Measurements from ENCODE around the gene IGFBPL1. TPM values are rescaled to one million over a fixed set of nuclear protein-coding genes. Genes with fewer than 3 reads are reported as not detected.
"Not testable (repeated sequence)": the region's sequence is repeated elsewhere in the genome, so short reads cannot be mapped to it uniquely, and the experiment has no call there.

The IGFBPL1 gene
- total and polyA plus RNA-seq, 10 donors = not detected

- WGBS, 5 donors = 79 to 88% (median 81%) methylated on average over 7 to 8 of the region's 8 CpGs
- H3K36me3 ChIP-seq = no peaks in the 10 kb centered on the region
- intact Hi-C loops (cut with DNase I; ENCODE audit: low total_unique reads) = no loop called here
- peaks cover 0 to 6% (median 0%) of the 10 kb centered on the region in 7 donors for H3K27me3 ChIP-seq (replicated peaks in 1 of 7)
- H3K4me1 ChIP-seq = no peaks in the 10 kb centered on the region
- H3K27ac ChIP-seq = no peak overlapping the region
- no peak for DNase-seq
- TF ChIP-seq, protein P1, sequence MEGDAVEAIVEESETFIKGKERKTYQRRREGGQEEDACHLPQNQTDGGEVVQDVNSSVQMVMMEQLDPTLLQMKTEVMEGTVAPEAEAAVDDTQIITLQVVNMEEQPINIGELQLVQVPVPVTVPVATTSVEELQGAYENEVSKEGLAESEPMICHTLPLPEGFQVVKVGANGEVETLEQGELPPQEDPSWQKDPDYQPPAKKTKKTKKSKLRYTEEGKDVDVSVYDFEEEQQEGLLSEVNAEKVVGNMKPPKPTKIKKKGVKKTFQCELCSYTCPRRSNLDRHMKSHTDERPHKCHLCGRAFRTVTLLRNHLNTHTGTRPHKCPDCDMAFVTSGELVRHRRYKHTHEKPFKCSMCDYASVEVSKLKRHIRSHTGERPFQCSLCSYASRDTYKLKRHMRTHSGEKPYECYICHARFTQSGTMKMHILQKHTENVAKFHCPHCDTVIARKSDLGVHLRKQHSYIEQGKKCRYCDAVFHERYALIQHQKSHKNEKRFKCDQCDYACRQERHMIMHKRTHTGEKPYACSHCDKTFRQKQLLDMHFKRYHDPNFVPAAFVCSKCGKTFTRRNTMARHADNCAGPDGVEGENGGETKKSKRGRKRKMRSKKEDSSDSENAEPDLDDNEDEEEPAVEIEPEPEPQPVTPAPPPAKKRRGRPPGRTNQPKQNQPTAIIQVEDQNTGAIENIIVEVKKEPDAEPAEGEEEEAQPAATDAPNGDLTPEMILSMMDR (IDR thresholded peaks at IDR 0.05 in 8 of 11, conservative IDR thresholded peaks at IDR 0.05 in 3 of 11) = no peak
- no peak for TF ChIP-seq POLR2AphosphoS5 (IDR thresholded peaks at IDR 0.05)
- H3K4me3 ChIP-seq = no peak overlapping the region
- peaks cover 0 to 16% (median 3%) of the 10 kb centered on the region in 8 donors for H3K9me3 ChIP-seq
These were observed 42.1 kb downstream of the IGFBPL1 start for GRCh38 chr9:38382141-38382540.

- intact Hi-C loops (cut with DNase I; ENCODE audit: low total_unique reads) = no loop called here
- H3K4me3 ChIP-seq = no peak overlapping the region
- no peaks in the 10 kb centered on the region for H3K4me1 ChIP-seq
- TF ChIP-seq, protein P1 (IDR thresholded peaks at IDR 0.05 in 8 of 11, conservative IDR thresholded peaks at IDR 0.05 in 3 of 11) = no peak
- TF ChIP-seq POLR2A (IDR thresholded peaks at IDR 0.05) (no peak), POLR2AphosphoS5 (IDR thresholded peaks at IDR 0.05) (no peak)
- 69 to 82% (median 80%) methylated on average over 7 to 8 of the region's 8 CpGs for WGBS, 5 donors
- DNase-seq = no peak
- peaks cover 0 to 7% (median 0%) of the 10 kb centered on the region in 7 donors for H3K27me3 ChIP-seq (replicated peaks in 1 of 7)
- no peak overlapping the region for H3K27ac ChIP-seq
- H3K9me3 ChIP-seq = peaks cover 0 to 16% (median 3%) of the 10 kb centered on the region in 8 donors
- no peaks in the 10 kb centered on the region for H3K36me3 ChIP-seq
These were observed 43.3 kb downstream of the IGFBPL1 start for GRCh38 chr9:38380872-38381534.

DNA sequence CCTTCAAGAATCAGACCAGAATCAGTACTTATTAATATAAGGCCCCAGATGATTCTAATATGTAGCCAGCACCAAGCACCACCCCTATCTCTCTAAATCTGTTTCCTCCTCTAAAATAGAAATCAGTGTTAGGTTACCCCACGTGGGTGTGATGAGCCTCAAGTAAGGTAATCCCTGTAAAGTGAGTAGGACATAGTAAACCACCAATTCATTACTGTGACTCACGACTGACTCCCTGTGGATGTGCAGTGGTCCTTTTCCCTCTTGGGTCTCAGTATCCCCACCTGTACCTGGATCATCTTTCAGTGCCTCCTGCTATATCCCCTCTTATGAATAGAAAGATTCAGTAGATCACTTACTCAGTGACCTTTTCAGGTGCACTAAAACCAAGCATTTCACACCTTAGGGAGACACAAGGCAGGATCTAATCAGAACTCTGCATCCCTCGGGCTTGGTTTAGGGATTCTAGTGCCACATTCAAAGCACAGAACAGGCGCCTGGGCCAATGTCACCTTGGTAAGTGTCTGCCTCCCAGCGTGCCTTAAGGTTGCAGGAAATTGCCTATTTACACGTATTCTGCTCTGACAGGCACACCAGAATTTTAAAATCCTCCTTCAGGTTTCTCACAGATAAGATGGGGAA is 43.9 kb downstream of the IGFBPL1 start:
- 70 to 92% (median 78%) methylated on average over 6 of the region's 6 CpGs for WGBS, 5 donors
- no peaks in the 10 kb centered on the region for H3K4me1 ChIP-seq
- intact Hi-C loops (cut with DNase I; ENCODE audit: low total_unique reads) = no loop called here
- H3K27me3 ChIP-seq (replicated peaks in 1 of 7) = peaks cover 0 to 7% (median 0%) of the 10 kb centered on the region in 7 donors
- no peak overlapping the region for H3K4me3 ChIP-seq
- peaks cover 0 to 11% (median 2%) of the 10 kb centered on the region in 8 donors for H3K9me3 ChIP-seq
- DNase-seq = no peak
- no peaks in the 10 kb centered on the region for H3K36me3 ChIP-seq
- TF ChIP-seq POLR2AphosphoS5 (IDR thresholded peaks at IDR 0.05) = no peak
- TF ChIP-seq, protein P1 (IDR thresholded peaks at IDR 0.05 in 8 of 11, conservative IDR thresholded peaks at IDR 0.05 in 3 of 11) = no peak
- no peak for TF ChIP-seq POLR2A (IDR thresholded peaks at IDR 0.05)
- H3K27ac ChIP-seq = no peak overlapping the region

DNA sequence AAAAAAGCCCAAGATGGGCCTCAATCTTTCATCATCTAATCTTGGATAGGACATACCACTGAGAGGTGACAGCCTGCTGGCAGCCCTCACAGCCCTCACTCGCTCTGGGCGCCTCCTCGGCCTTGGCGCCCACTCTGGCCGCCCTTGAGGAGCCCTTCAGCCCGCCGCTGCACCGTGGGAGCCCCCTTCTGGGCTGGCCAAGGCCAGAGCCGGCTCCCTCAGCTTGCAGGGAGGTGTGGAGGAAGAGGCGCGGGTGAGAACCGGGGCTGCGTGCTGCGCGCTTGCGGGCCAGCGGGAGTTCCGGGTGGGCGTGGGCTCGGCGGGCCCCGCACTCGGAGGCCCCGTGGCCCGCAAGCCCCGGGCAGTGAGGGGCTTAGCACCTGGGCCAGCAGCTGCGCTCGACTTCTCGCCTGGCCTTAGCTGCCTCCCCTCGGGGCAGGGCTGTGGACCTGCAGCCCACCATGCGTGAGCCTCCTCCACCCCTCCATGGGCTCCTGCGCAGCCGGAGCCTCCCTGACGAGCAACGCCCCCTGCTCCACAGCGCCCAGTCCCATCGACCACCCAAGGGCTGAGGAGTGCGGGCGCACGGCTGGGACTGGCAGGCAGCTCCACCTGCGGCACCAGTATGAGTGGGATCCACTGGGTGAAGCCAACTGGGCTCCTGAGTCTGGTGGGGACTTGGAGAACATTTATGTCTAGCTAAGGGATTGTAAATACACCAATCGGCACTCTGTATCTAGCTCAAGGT is 46.7 kb downstream of the IGFBPL1 start:
- H3K36me3 ChIP-seq; H3K9me3 ChIP-seq; H3K4me1 ChIP-seq; H3K4me3 ChIP-seq; DNase-seq; intact Hi-C loops (cut with DNase I; ENCODE audit: low total_unique reads); H3K27me3 ChIP-seq (replicated peaks in 1 of 7): not testable (repeated sequence)
- peak overlapping the region in 3 of 8 donors; percentile 10 to 55 (median 35) for H3K27ac ChIP-seq
- 92 to 97% (median 94%) methylated on average over 16 to 42 of the region's 42 CpGs for WGBS, 5 donors

Data from spleen (tissue), 11 donors.